ENCODE measurements around the gene ASIC4. TPM values are rescaled to one million over a fixed set of nuclear protein-coding genes. Genes with fewer than 3 reads are reported as not detected.

The ASIC4 gene
- total RNA-seq, 1 experiment from 2014 or later = 0.11 TPM

DNA sequence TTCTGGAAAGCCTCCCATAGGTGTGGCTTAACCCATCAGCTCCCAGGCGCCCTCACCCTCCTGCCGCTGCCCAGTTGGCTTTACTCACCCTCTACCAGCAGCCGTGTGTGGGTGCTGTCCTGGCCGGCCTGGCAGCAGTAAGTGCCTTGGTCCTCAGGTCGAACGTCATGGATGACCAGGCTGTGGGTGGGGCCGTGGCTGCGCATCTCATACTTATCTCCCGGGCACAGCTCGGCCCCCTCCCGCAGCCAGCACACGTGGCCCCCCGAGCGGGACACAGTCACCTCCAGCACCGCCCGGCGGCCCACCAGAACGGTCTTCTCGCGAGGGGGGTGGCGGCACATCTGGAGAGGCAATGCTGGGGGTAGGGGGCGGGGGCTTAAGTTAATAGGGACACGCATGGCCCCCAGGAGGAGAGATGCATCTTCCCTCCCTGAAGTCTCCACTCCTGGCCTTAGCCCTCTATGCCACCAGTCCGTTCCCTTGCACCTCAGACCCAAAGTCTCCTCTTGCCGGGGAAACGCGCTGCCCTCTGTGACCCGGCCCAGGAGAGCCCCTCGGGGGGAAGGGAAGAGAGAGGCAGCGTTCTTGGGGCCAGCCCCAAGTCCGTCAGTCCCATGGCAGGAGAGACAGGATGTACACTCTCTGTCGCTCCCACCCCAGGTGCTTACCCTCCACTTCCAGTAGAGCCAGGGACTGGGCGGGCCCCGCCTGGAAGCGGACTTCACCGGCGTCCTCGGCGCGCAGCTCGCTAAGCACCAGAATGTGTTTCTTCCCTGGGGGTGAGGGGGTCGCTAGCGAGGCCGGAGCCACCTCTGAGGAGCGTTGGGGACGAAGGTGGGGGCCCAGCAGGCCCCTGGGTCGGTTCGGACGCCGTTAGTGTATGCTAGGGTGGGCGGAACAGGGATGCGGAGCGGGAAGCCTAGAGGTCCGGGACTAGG lies 37.4 kb downstream of the ASIC4 start:
- TF ChIP-seq, protein P1, sequence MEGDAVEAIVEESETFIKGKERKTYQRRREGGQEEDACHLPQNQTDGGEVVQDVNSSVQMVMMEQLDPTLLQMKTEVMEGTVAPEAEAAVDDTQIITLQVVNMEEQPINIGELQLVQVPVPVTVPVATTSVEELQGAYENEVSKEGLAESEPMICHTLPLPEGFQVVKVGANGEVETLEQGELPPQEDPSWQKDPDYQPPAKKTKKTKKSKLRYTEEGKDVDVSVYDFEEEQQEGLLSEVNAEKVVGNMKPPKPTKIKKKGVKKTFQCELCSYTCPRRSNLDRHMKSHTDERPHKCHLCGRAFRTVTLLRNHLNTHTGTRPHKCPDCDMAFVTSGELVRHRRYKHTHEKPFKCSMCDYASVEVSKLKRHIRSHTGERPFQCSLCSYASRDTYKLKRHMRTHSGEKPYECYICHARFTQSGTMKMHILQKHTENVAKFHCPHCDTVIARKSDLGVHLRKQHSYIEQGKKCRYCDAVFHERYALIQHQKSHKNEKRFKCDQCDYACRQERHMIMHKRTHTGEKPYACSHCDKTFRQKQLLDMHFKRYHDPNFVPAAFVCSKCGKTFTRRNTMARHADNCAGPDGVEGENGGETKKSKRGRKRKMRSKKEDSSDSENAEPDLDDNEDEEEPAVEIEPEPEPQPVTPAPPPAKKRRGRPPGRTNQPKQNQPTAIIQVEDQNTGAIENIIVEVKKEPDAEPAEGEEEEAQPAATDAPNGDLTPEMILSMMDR (conservative IDR thresholded peaks at IDR 0.05; ENCODE audit: low read depth, low read length) = no peak
- TF ChIP-seq EZH2 (IDR thresholded peaks at IDR 0.05; ENCODE audit: low read length, unreplicated experiment) (no peak), EZH2phosphoT487 (IDR thresholded peaks at IDR 0.05; ENCODE audit: borderline replicate concordance, low read length) (no peak)
- no peaks in the 10 kb centered on the region for H3K9me2 ChIP-seq (replicated peaks; ENCODE audit: low read length)
- H4K20me1 ChIP-seq (ENCODE audit: low read length) = no peaks in the 10 kb centered on the region
- intact Hi-C loops (cut with micrococcal nuclease) = no loop called here
- H3K36me3 ChIP-seq (ENCODE audit: low read depth, low read length) = no peaks in the 10 kb centered on the region
- H3K27me3 ChIP-seq (ENCODE audit: low read length) = no peaks in the 10 kb centered on the region
- peak overlapping the region; percentile 93 for H3K4me2 ChIP-seq (ENCODE audit: low read length)
- no peaks in the 10 kb centered on the region for H3F3A ChIP-seq (ENCODE audit: low read length, unreplicated experiment)
- ATAC-seq (peak; percentile 41), DNase-seq (peak; percentile 33)
- ChIA-PET POLR2A (ENCODE audit: unreplicated experiment) (interaction anchor here (0.6 kb wide), 1 partner anchor 11 kb away, joined by 3 read pairs; no protein-coding TSS in a partner anchor), CTCF (interaction anchor here (0.6 kb wide), 2 partner anchors 9 to 149 kb away, joined by 3 read pairs; no protein-coding TSS in a partner anchor)
- peak overlapping the region; percentile 86 for H2AFZ ChIP-seq (ENCODE audit: low read length)
- H3K79me2 ChIP-seq (ENCODE audit: low read length) = no peaks in the 10 kb centered on the region
- BruUV-seq (replicated peaks) = TSS peak; percentile 28
- peak overlapping the region; percentile 5; the same call in 1 of the 2 replicates for H3K9ac ChIP-seq (ENCODE audit: low read length)
- peaks cover 9% of the 10 kb centered on the region for H3K4me1 ChIP-seq (ENCODE audit: insufficient read depth, low read length)
- H3K27ac ChIP-seq (ENCODE audit: low read length) = no peak overlapping the region
- peak overlapping the region; percentile 72 for H3K4me3 ChIP-seq (ENCODE audit: low read length)
- no peaks in the 10 kb centered on the region for H3K9me3 ChIP-seq (ENCODE audit: low read length)

DNA sequence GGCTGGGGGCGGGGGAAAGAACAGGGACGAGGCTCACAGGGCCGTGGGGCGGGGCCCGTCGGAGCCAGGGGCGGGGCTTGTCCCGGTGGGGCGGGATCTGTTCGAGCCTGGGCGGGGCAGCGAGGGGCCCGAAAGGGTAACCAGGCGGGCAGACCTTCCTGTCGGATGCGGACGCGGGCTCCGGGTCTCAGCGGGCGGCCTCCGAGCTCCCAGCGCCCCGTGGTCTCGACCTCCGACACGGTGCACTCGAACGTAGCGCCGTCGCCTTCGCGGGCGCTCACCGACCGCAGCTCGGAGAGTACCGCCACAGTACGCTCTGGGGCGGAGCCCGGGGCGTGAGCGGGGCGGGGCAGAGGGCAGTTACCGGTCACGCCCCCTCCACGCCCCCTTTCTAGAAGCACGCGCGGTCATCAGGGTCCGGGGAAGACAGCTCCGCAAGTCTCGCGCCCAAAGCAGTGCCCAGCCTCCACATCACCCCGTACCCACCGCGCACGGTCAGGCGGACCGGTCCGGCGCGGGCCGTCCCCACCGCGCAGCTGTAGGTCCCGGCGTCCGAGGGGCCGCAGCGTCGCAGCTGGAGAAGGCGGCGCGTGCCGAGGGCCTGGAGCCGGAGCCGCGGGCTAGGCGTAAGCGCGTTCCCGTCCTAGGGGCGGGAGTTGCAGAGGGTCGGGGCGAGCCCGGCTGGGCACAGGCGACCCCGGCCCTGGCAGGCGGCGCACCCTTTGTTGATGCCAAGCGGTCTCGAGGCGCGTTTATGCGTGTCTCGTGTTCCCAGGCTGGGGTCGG lies 38.3 kb downstream of the ASIC4 start:
- intact Hi-C loops (cut with micrococcal nuclease) = no loop called here
- Histone ChIP-seq H3K27me3 (ENCODE audit: low read length) (no peaks in the 10 kb centered on the region), H3K9me3 (ENCODE audit: low read length) (no peaks in the 10 kb centered on the region), H4K20me1 (ENCODE audit: low read length) (no peaks in the 10 kb centered on the region), H3K36me3 (ENCODE audit: low read depth, low read length) (no peaks in the 10 kb centered on the region), H3K4me3 (ENCODE audit: low read length) (peak overlapping the region; percentile 72), H3K4me2 (ENCODE audit: low read length) (peak overlapping the region; percentile 93), H2AFZ (ENCODE audit: low read length) (peak overlapping the region; percentile 86), H3K9ac (ENCODE audit: low read length) (peak overlapping the region; percentile 5; the same call in 1 of the 2 replicates), H3F3A (ENCODE audit: low read length, unreplicated experiment) (no peaks in the 10 kb centered on the region), H3K9me2 (replicated peaks; ENCODE audit: low read length) (no peaks in the 10 kb centered on the region), H3K27ac (ENCODE audit: low read length) (no peak overlapping the region), H3K4me1 (ENCODE audit: insufficient read depth, low read length) (peaks cover 9% of the 10 kb centered on the region), H3K79me2 (ENCODE audit: low read length) (no peaks in the 10 kb centered on the region)
- DNase-seq (peak; percentile 83), ATAC-seq (peak; percentile 88)
- POLR2A ChIA-PET (ENCODE audit: unreplicated experiment) = no interaction called here
- BruUV-seq (replicated peaks) = no TSS peak
- TF ChIP-seq EZH2 (IDR thresholded peaks at IDR 0.05; ENCODE audit: low read length, unreplicated experiment) (no peak), EZH2phosphoT487 (IDR thresholded peaks at IDR 0.05; ENCODE audit: borderline replicate concordance, low read length) (no peak)
- TF ChIP-seq, protein P1 (conservative IDR thresholded peaks at IDR 0.05; ENCODE audit: low read depth, low read length) = no peak
- CTCF ChIA-PET = interaction anchor here (0.5 kb wide), 2 partner anchors 11 to 506 kb away, joined by 3 to 7 read pairs; no protein-coding TSS in a partner anchor

All from PC-3 (cell line).